HG02763 (cell line): ENCODE results near the gene CLEC11A.
"Not testable (repeated sequence)": the region's sequence is repeated elsewhere in the genome, so short reads cannot be mapped to it uniquely, and the experiment has no call there.

Experiments
- ATAC-seq: cut with Tn5 transposase; IDR thresholded peaks from one replicate; pipeline ENCODE4 v1.9.1; 2021; ENCODE audit warnings: mild to moderate bottlenecking, moderate library complexity; ENCODE audit not compliant: unreplicated experiment

Gene CLEC11A

GRCh38 chr19:50721441-50722137 lies 1.6 kb upstream of the CLEC11A start:
- ATAC-seq: no peak

GRCh38 chr19:50722201-50723013 lies 757 bp upstream of the CLEC11A start:
- ATAC-seq: no peak

- ATAC-seq: no peak
Observed at GRCh38 chr19:50723735-50724521, 764 bp downstream of the CLEC11A start.

- peak; percentile 78 for ATAC-seq
Observed at GRCh38 chr19:50724522-50725217, 1.5 kb downstream of the CLEC11A start.

GRCh38 chr19:50725218-50725910 lies 2.2 kb downstream of the CLEC11A start:
- ATAC-seq: no peak

- no peak for ATAC-seq
Observed at GRCh38 chr19:50725911-50726230, 2.7 kb downstream of the CLEC11A start.

- no peak for ATAC-seq
Observed at GRCh38 chr19:50728084-50728737, 5.0 kb downstream of the CLEC11A start.

GRCh38 chr19:50729894-50730293 lies 6.7 kb downstream of the CLEC11A start:
- no peak for ATAC-seq

GRCh38 chr19:50735869-50736268 lies 12.7 kb downstream of the CLEC11A start:
- no peak for ATAC-seq

- no peak for ATAC-seq
Observed at GRCh38 chr19:50736338-50736737, 13.2 kb downstream of the CLEC11A start.

GRCh38 chr19:50739132-50739913 lies 16.2 kb downstream of the CLEC11A start:
- no peak for ATAC-seq

GRCh38 chr19:50739914-50740426 lies 16.8 kb downstream of the CLEC11A start:
- ATAC-seq: no peak

- no peak for ATAC-seq
Observed at GRCh38 chr19:50741179-50741933, 18.2 kb downstream of the CLEC11A start.

GRCh38 chr19:50743537-50743936 lies 20.4 kb downstream of the CLEC11A start:
- ATAC-seq: no peak

- ATAC-seq: no peak
Observed at GRCh38 chr19:50745221-50745620, 22.1 kb downstream of the CLEC11A start.

GRCh38 chr19:50747141-50747540 lies 24.0 kb downstream of the CLEC11A start:
- ATAC-seq: not testable (repeated sequence)

GRCh38 chr19:50749490-50749889 lies 26.3 kb downstream of the CLEC11A start:
- ATAC-seq: no peak

- ATAC-seq: no peak
Observed at GRCh38 chr19:50750010-50750409, 26.8 kb downstream of the CLEC11A start.
